IMR-90 (cell line): ENCODE measurements around the gene WDR6. TPM values are rescaled to one million over a fixed set of nuclear protein-coding genes. Genes with fewer than 3 reads are reported as not detected.

Source experiments
- ATAC-seq: fragments of 200-7000 bp; cut with Tn5 transposase; 2 replicates; pipeline ENCODE4 v1.9.1; 2020; ENCODE audit warnings: low read depth, mild to moderate bottlenecking, moderate library complexity
- BruUV-seq: library from RNA; stranded (reverse); fragments of 400-500 nt; replicated peaks from 2 replicates; lab custom pipeline; 2021; lab: Mats Ljungman, UMichigan
- CTCF ChIA-PET: fragments of 300-600 bp; formaldehyde crosslinking; extraction: SDS; loops from one replicate; lab custom pipeline; 2021; ENCODE audit warnings: antibody characterized with exemption; lab: Yijun Ruan, JAX
- POLR2A ChIA-PET: fragments of 300-600 bp; sonication (Branson Sonifier 250); formaldehyde crosslinking; loops from one replicate; lab custom pipeline; 2022; ENCODE audit warnings: antibody characterized with exemption; ENCODE audit not compliant: unreplicated experiment; lab: Charles Lee
- DNase-seq: peaks from one replicate; pipeline ENCODE4 v3.0.0; 2013
- H2AFZ ChIP-seq: replicated peaks from 2 replicates; pipeline ENCODE3; 2013; ENCODE audit warnings: low read length, mild to moderate bottlenecking; ENCODE audit not compliant: poor library complexity
- H2AK5ac ChIP-seq: 2 replicates; pipeline ENCODE4 v1.6.1; 2013; ENCODE audit warnings: low read depth, low read length, inconsistent platforms
- H2AK9ac ChIP-seq: replicated peaks from 2 replicates; pipeline ENCODE3; 2013; ENCODE audit warnings: mild to moderate bottlenecking, low read depth, low read length, moderate library complexity; ENCODE audit not compliant: poor library complexity
- H2BK120ac ChIP-seq: 2 replicates; pipeline ENCODE4 v1.6.1; 2013; ENCODE audit warnings: low read depth, low read length, inconsistent platforms
- H2BK15ac ChIP-seq: 3 replicates; pipeline ENCODE4 v1.6.1; 2013; ENCODE audit warnings: low read depth, low read length, inconsistent platforms
- H2BK20ac ChIP-seq: 2 replicates; pipeline ENCODE4 v1.6.1; 2013; ENCODE audit warnings: low read depth, mild to moderate bottlenecking, inconsistent platforms, low read length, moderate library complexity
- H2BK5ac ChIP-seq: 2 replicates; pipeline ENCODE4 v1.6.1; 2013; ENCODE audit warnings: mild to moderate bottlenecking, low read depth, low read length, inconsistent platforms; ENCODE audit not compliant: poor library complexity, severe bottlenecking
- H3K14ac ChIP-seq: replicated peaks from 2 replicates; pipeline ENCODE4 v1.6.1; 2013; ENCODE audit warnings: low read depth, low read length, inconsistent platforms
- H3K18ac ChIP-seq: 2 replicates; pipeline ENCODE4 v1.6.1; 2013; ENCODE audit warnings: low read depth, low read length, control low read depth
- H3K23ac ChIP-seq: 2 replicates; pipeline ENCODE4 v1.6.1; 2013; ENCODE audit warnings: low read depth, low read length, inconsistent platforms
- H3K27ac ChIP-seq: 2 replicates; pipeline ENCODE4 v1.5.1; 2013; ENCODE audit warnings: mild to moderate bottlenecking, control low read depth, low read length; ENCODE audit not compliant: insufficient read depth
- H3K27me3 ChIP-seq: 2 replicates; pipeline ENCODE4 v1.6.1; 2013; ENCODE audit warnings: low read length; ENCODE audit not compliant: control insufficient read depth, insufficient read depth
- H3K36me3 ChIP-seq: 2 replicates; pipeline ENCODE4 v1.6.1; 2013; ENCODE audit warnings: low read length, mixed read lengths; ENCODE audit not compliant: control insufficient read depth, insufficient read depth
- H3K4ac ChIP-seq: 2 replicates; pipeline ENCODE4 v1.6.1; 2013; ENCODE audit warnings: low read depth, low read length, inconsistent platforms
- H3K4me1 ChIP-seq: 2 replicates; pipeline ENCODE4 v1.6.1; 2013; ENCODE audit warnings: low read length, mixed read lengths; ENCODE audit not compliant: control insufficient read depth, insufficient read depth
- H3K4me2 ChIP-seq: 2 replicates; pipeline ENCODE4 v1.6.1; 2013; ENCODE audit warnings: low read depth, mild to moderate bottlenecking, control low read depth, low read length, moderate library complexity
- H3K4me3 ChIP-seq: 2 replicates; pipeline ENCODE4 v1.5.1; 2013; ENCODE audit warnings: low read depth, mild to moderate bottlenecking, control low read depth, low read length, moderate library complexity; ENCODE audit not compliant: insufficient read depth
- H3K56ac ChIP-seq: 2 replicates; pipeline ENCODE4 v1.6.1; 2013; ENCODE audit warnings: low read length, inconsistent platforms; ENCODE audit not compliant: insufficient read depth; ENCODE audit errors: extremely low read depth
- H3K79me1 ChIP-seq, 2 experiments: 2 replicates each; pipeline ENCODE4 v1.6.1; 2013; ENCODE audit warnings: low read length in 2 of 2, inconsistent platforms in 1 of 2, low read depth in 1 of 2
- H3K9ac ChIP-seq: 2 replicates; pipeline ENCODE4 v1.6.1; 2013; ENCODE audit warnings: low read depth, low read length, control low read depth
- H3K9me1 ChIP-seq: 2 replicates; pipeline ENCODE4 v1.6.1; 2013; ENCODE audit warnings: low read length, inconsistent platforms; ENCODE audit not compliant: insufficient read depth
- H3K9me3 ChIP-seq: 2 replicates; pipeline ENCODE4 v1.6.1; 2013; ENCODE audit warnings: low read length; ENCODE audit not compliant: control insufficient read depth, insufficient read depth
- H4K20me1 ChIP-seq: 2 replicates; pipeline ENCODE4 v1.6.1; 2013; ENCODE audit warnings: low read length, inconsistent platforms; ENCODE audit not compliant: insufficient read depth
- H4K5ac ChIP-seq: 2 replicates; pipeline ENCODE4 v1.6.1; 2013; ENCODE audit warnings: mild to moderate bottlenecking, low read depth, low read length, control low read depth
- H4K8ac ChIP-seq, 2 experiments: 2 replicates each; pipeline ENCODE4 v1.6.1; 2013; ENCODE audit warnings: low read depth in 2 of 2, low read length in 2 of 2, control low read depth in 1 of 2, inconsistent platforms in 1 of 2
- H4K91ac ChIP-seq: 2 replicates; pipeline ENCODE4 v1.6.1; 2013; ENCODE audit warnings: low read depth, low read length, inconsistent platforms; ENCODE audit not compliant: insufficient read depth
- BHLHE40 ChIP-seq: fragments of 150-350 bp; IDR thresholded peaks from 2 replicates; pipeline ENCODE4 v1.6.1; 2016; ENCODE audit warnings: mild to moderate bottlenecking, low read depth, low read length
- CHD1 ChIP-seq: IDR thresholded peaks from 2 replicates; pipeline ENCODE4 v1.6.1; 2012; ENCODE audit warnings: low read depth, low read length, improper control_type of control experiment
- RAD21 ChIP-seq: IDR thresholded peaks from 2 replicates; pipeline ENCODE4 v1.6.1; 2012; ENCODE audit warnings: low read length, improper control_type of control experiment
- RFX5 ChIP-seq: IDR thresholded peaks from 2 replicates; pipeline ENCODE4 v1.8.0; 2012; ENCODE audit warnings: low read depth, mild to moderate bottlenecking, low read length, moderate library complexity
- SMC3 ChIP-seq: fragments of 150-350 bp; IDR thresholded peaks from 2 replicates; pipeline ENCODE4 v1.6.1; 2016; ENCODE audit warnings: low read depth, mild to moderate bottlenecking, antibody characterized with exemption, low read length, moderate library complexity
- WGBS, 2 experiments: methylation state at CpG; one replicate each; pipeline versions ENCODE4 v1.1.5 to v1.1.7; 2013; ENCODE audit warnings: missing lambda C conversion rate in 2 of 2; ENCODE audit not compliant: insufficient read length in 1 of 2; ENCODE audit errors: extremely low coverage in 2 of 2; 5-methylcytosine and 5-hydroxymethylcytosine counted together
- dilution Hi-C: fragments of 300-500 bp; cut with HindIII; formaldehyde crosslinking; loops from one replicate; pipeline ENCODE4 v1.14.3; 2018; ENCODE audit warnings: low sequenced_read_pairs; ENCODE audit not compliant: unreplicated experiment
- in situ Hi-C: fragments of 300-500 bp; cut with MboI; formaldehyde crosslinking; loops from 3 replicates; pipeline ENCODE4 v1.14.3; 2019; ENCODE audit warnings: low sequenced_read_pairs, inconsistent platforms, mixed read lengths
- intact Hi-C: fragments of 100-400 bp; cut with micrococcal nuclease; formaldehyde crosslinking; loops from 2 replicates; pipeline ENCODE4 v1.10.0; 2022
- polyA plus RNA-seq, 3 experiments: library from polyadenylated mRNA; depleted of rRNA; stranded (reverse); fragments of >200 nt; gene quantifications; 2 replicates each; pipeline ENCODE4 v1.2.3, GENCODE V29; 2012; ENCODE audit warnings: low replicate concordance in 1 of 3
- total RNA-seq: library from RNA; depleted of rRNA; stranded (reverse); fragments of >200 nt; gene quantifications from 2 replicates; pipeline ENCODE4 v1.2.3, GENCODE V29; 2012
- TF ChIP-seq, protein P1 (sequence below): conservative IDR thresholded peaks from 2 replicates; pipeline ENCODE4 v1.5.1; 2012; ENCODE audit warnings: mild to moderate bottlenecking, low read depth, low read length, improper control_type of control experiment

Gene WDR6
- total and polyA plus RNA-seq, 2 of the 4 experiments (the other 2 are of a cell fraction): 60.9 to 160 TPM

- dilution Hi-C loops: no loop called here
- no peak overlapping the region for H3K14ac ChIP-seq
- H3K79me1 ChIP-seq: peaks cover 12 to 83% of the 10 kb centered on the region in 2 experiments; a peak in 3 of 4 replicates
- H4K91ac ChIP-seq: no peak overlapping the region
- no peak for DNase-seq
- no peak overlapping the region for H2AK5ac ChIP-seq
- H3K18ac ChIP-seq: no peak overlapping the region
- no peaks in the 10 kb centered on the region for H3K9me3 ChIP-seq
- H3K4ac ChIP-seq: no peak overlapping the region
- H4K20me1 ChIP-seq: peaks cover 48% of the 10 kb centered on the region
- peaks cover 53% of the 10 kb centered on the region for H3K36me3 ChIP-seq
- H3K9ac ChIP-seq: no peak overlapping the region
- no TSS peak for BruUV-seq
- peak overlapping the region; percentile 45 for H2AK9ac ChIP-seq
- no peaks in the 10 kb centered on the region for H3K27me3 ChIP-seq
- no peak overlapping the region for H3K27ac ChIP-seq
- ChIA-PET POLR2A (no interaction called here), CTCF (interaction anchor here (0.5 kb wide), 1 partner anchor 361 kb away, joined by 6 read pairs; no protein-coding TSS in a partner anchor)
- H4K8ac ChIP-seq: no peak overlapping the region
- H3K4me1 ChIP-seq: peaks cover 9% of the 10 kb centered on the region
- H3K4me3 ChIP-seq: no peak overlapping the region
- H2BK20ac ChIP-seq: no peak overlapping the region
- peak overlapping the region; percentile 49 for H2AFZ ChIP-seq
- H3K23ac ChIP-seq: no peak overlapping the region
- intact Hi-C loops: no loop called here
- TF ChIP-seq RAD21 (peak; percentile 48), RFX5 (no peak), CHD1 (no peak), BHLHE40 (no peak), SMC3 (peak; percentile 49)
- TF ChIP-seq, protein P1, sequence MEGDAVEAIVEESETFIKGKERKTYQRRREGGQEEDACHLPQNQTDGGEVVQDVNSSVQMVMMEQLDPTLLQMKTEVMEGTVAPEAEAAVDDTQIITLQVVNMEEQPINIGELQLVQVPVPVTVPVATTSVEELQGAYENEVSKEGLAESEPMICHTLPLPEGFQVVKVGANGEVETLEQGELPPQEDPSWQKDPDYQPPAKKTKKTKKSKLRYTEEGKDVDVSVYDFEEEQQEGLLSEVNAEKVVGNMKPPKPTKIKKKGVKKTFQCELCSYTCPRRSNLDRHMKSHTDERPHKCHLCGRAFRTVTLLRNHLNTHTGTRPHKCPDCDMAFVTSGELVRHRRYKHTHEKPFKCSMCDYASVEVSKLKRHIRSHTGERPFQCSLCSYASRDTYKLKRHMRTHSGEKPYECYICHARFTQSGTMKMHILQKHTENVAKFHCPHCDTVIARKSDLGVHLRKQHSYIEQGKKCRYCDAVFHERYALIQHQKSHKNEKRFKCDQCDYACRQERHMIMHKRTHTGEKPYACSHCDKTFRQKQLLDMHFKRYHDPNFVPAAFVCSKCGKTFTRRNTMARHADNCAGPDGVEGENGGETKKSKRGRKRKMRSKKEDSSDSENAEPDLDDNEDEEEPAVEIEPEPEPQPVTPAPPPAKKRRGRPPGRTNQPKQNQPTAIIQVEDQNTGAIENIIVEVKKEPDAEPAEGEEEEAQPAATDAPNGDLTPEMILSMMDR: peak; percentile 47
- H4K5ac ChIP-seq: no peak overlapping the region
- WGBS, 2 experiments: 97% methylated on average over 11 of the region's 24 CpGs; no CpG with 5 or more reads in 1 of the 2 experiments
- H3K56ac ChIP-seq: no peak overlapping the region
- H3K4me2 ChIP-seq: no peak overlapping the region
- H2BK120ac ChIP-seq: no peak overlapping the region
- ATAC-seq: no peak
- in situ Hi-C loops: no loop called here
- H2BK15ac ChIP-seq: no peak overlapping the region
- no peak overlapping the region for H2BK5ac ChIP-seq
- peaks cover 14% of the 10 kb centered on the region for H3K9me1 ChIP-seq
Observed at GRCh38 chr3:49013738-49014660, 6.8 kb downstream of the WDR6 start.
